NCI-H146 treated with DMSO at 0.1 percent for 48 hours (cell line): ENCODE measurements around the gene KIF18B.

Source experiments
- DNase-seq: peaks from one replicate; lab custom pipeline; 2025; ENCODE audit not compliant: unreplicated experiment; lab: John Stamatoyannopoulos, UW

The KIF18B gene

GRCh38 chr17:44906010-44906646 is 41.4 kb downstream of the KIF18B start:
- DNase-seq = no peak

GRCh38 chr17:44905006-44906000 is 42.3 kb downstream of the KIF18B start:
- no peak for DNase-seq

GRCh38 chr17:44904001-44904984 is 43.3 kb downstream of the KIF18B start:
- DNase-seq = no peak

- DNase-seq = no peak
Measured at GRCh38 chr17:44903012-44903685, 44.4 kb downstream of the KIF18B start.

GRCh38 chr17:44902135-44902760 is 45.3 kb downstream of the KIF18B start:
- DNase-seq = no peak

- no peak for DNase-seq
Measured at GRCh38 chr17:44901411-44901921, 46.1 kb downstream of the KIF18B start.

GRCh38 chr17:44900894-44901293 is 46.7 kb downstream of the KIF18B start:
- DNase-seq = no peak

- DNase-seq = peak; percentile 84
Measured at GRCh38 chr17:44899074-44899782, 48.3 kb downstream of the KIF18B start, which contains the start of gene EFTUD2. Gene EFTUD2, minus strand, starts transcription at chr17:44899445. Its CDS starts 4,924 bp downstream, at chr17:44894521.

- no peak for DNase-seq
Measured at GRCh38 chr17:44898768-44899073, 48.9 kb downstream of the KIF18B start.

- DNase-seq = no peak
Measured at GRCh38 chr17:44894642-44895041, 52.9 kb downstream of the KIF18B start.

- peak; percentile 76 for DNase-seq
Measured at GRCh38 chr17:44892250-44892649, 55.3 kb downstream of the KIF18B start.

GRCh38 chr17:44889003-44889402 is 58.6 kb downstream of the KIF18B start:
- no peak for DNase-seq

GRCh38 chr17:44887971-44888954 is 59.3 kb downstream of the KIF18B start:
- DNase-seq = no peak

GRCh38 chr17:44887016-44887415 is 60.6 kb downstream of the KIF18B start:
- no peak for DNase-seq

GRCh38 chr17:44884941-44885340 is 62.6 kb downstream of the KIF18B start:
- no peak for DNase-seq

- no peak for DNase-seq
Measured at GRCh38 chr17:44881145-44881544, 66.4 kb downstream of the KIF18B start.

- no peak for DNase-seq
Measured at GRCh38 chr17:44880062-44880461, 67.5 kb downstream of the KIF18B start.

GRCh38 chr17:44879376-44879775 is 68.2 kb downstream of the KIF18B start:
- no peak for DNase-seq
